GM20431 (cell line): ENCODE data around the gene PTPRM.

Experiments
- in situ Hi-C: fragments of 300-500 bp; cut with MseI, MboI; formaldehyde crosslinking; loops from one replicate; pipeline ENCODE4 v1.15.0; 2020; ENCODE audit warnings: low sequenced_read_pairs; ENCODE audit not compliant: unreplicated experiment

PTPRM gene

GRCh38 chr18:7566244-7566566 is 911 bp upstream of the PTPRM start:
- in situ Hi-C loops: no loop called here

GRCh38 chr18:7567474-7568425 is 634 bp downstream of the PTPRM start:
- in situ Hi-C loops: no loop called here

- in situ Hi-C loops: no loop called here
Measured at GRCh38 chr18:7568426-7568825, 1.3 kb downstream of the PTPRM start.

GRCh38 chr18:7571626-7572025 is 4.5 kb downstream of the PTPRM start:
- in situ Hi-C loops: no loop called here

- in situ Hi-C loops: no loop called here
Measured at GRCh38 chr18:7572822-7573221, 5.7 kb downstream of the PTPRM start.

GRCh38 chr18:7575465-7576028 is 8.4 kb downstream of the PTPRM start:
- in situ Hi-C loops: no loop called here

- in situ Hi-C loops: no loop called here
Measured at GRCh38 chr18:7576077-7576476, 9.0 kb downstream of the PTPRM start.

GRCh38 chr18:7576685-7577084 is 9.6 kb downstream of the PTPRM start:
- in situ Hi-C loops: no loop called here

GRCh38 chr18:7577706-7578105 is 10.6 kb downstream of the PTPRM start:
- in situ Hi-C loops: no loop called here

GRCh38 chr18:7579176-7579917 is 12.2 kb downstream of the PTPRM start:
- in situ Hi-C loops: no loop called here

GRCh38 chr18:7579918-7580542 is 12.9 kb downstream of the PTPRM start:
- in situ Hi-C loops: no loop called here

- in situ Hi-C loops: no loop called here
Measured at GRCh38 chr18:7584646-7585275, 17.6 kb downstream of the PTPRM start.

- in situ Hi-C loops: no loop called here
Measured at GRCh38 chr18:7585276-7585670, 18.2 kb downstream of the PTPRM start.

- in situ Hi-C loops: no loop called here
Measured at GRCh38 chr18:7586379-7586778, 19.3 kb downstream of the PTPRM start.

GRCh38 chr18:7590826-7591560 is 23.9 kb downstream of the PTPRM start:
- in situ Hi-C loops: no loop called here

GRCh38 chr18:7592305-7593071 is 25.4 kb downstream of the PTPRM start:
- in situ Hi-C loops: no loop called here

- in situ Hi-C loops: no loop called here
Measured at GRCh38 chr18:7593218-7593819, 26.2 kb downstream of the PTPRM start.

GRCh38 chr18:7596147-7596546 is 29.0 kb downstream of the PTPRM start:
- in situ Hi-C loops: no loop called here
